ENCODE data around the gene RPS27L.

The RPS27L gene

DNA sequence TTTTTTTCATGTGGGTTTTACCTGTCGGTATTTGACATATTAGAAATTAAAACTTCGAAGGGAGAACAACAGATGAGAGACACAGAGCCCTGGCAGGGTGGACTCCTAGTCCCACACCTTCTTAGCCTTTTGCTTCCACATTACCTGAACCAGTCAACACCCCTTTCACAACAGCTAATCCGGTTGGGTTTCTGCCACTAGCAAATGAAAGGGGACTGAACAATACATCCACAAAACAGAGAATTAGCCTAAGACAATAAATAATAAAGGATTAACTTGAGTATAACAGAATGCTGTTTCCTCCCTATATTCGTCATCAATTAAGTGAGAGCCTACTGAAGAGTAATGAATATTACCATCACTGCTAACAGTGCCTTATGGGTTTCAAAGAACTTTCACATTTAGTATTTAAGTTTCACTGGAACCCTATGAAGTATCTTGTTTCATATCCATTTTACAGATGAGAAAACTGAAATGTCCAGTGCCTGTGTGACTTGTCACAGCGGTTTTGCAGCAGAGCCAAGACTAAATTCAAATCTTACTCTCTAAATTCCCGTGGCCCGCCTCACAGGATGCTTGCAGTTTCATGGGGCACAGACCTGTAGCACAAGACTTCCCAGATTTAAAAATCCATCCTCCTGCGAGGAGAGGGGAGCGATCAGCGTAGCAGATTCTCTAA, 31.1 kb upstream of the RPS27L start:
- DNase-seq (ENCODE audit: low read depth in 2 of 2), result no peak

DNA sequence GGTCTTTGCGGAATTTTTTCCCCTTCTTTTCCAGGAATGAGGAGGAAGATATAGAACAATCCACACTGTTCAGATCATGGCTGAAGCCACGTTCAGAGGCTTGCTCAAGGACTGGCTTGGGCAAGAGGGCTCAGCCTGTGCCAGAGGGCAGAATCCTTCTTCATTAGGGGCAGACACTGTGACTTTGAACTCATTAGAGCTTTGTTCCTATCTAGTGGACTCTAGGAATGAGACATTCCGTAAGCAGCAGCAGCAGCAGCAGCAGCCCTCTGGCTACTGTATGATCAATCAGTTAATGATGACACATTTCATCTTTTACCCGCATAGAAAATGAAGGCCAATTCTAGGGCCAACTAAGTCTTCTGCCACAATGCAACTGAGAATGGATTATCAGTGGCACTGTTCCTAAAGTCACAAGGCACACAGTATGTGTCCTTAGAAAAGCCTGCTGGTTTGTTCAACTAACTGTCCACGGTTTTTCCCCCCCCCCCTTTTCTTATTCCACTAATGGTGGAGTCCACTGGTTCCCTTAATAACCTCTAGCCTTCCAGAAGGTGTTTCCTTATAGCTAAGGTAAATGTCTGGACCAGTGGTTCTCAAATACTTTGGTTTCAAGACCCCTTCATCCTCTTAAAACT, 30.4 kb upstream of the RPS27L start:
- DNase-seq (ENCODE audit: low read depth in 2 of 2), result no peak

DNA sequence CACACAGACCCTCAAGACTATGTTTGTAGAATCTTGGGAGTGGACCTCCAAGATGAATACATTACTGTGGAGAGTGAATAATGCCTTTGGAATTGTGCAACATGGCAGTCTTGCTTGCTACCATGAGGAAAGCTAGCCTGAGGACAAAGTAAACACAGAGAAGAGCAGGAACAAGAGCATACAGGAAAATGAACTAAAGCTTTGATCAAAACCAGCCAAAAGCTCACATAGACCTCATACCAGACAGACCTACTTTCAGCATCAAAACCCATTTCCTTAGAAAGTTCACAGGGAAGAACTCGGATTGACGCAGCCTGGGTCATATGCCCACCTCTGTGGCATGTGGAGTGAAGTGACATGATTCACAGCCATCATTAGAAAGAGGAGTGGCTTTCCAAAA, 28.8 kb upstream of the RPS27L start:
- no peak for DNase-seq (ENCODE audit: low read depth in 2 of 2)

DNA sequence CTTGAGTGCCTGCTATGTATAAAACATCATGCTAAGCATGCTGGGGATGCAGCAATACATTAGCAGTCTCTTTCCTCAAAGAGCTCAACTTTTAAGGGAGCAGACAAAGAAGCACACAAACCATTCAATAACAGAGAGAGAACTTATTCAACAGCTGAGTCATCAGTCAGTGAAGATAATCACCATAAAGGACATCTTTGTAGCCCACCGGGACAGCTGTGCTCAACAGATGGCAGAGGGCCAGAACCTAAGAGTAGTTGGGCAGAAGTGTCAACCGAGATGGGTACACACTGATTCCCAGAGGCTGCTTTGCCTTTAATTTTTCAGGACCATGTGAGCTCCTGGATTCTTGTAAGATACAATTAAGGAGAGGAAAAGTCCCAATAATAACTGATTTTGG, 27.9 kb upstream of the RPS27L start:
- no peak for DNase-seq (ENCODE audit: low read depth in 2 of 2)

DNA sequence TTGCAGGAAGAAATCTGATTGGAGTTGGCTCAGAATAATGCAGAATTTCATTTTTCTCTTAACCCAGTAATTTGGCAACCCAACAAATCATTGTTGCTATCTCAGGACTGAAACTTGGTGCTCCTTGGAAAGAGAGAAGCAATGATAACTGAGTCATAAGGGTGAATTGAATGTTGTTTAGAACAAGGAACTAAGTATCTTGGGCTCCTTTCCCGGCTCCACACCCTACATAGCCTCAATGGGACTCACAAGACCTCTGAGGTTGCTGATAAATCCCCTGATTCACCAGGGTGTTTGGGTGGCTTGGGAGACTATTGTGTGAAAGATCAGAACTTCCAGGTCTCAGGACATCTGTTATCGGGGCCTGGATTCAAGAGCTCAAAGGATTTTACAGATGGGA, 24.4 kb upstream of the RPS27L start:
- DNase-seq (ENCODE audit: low read depth in 2 of 2), result no peak

DNA sequence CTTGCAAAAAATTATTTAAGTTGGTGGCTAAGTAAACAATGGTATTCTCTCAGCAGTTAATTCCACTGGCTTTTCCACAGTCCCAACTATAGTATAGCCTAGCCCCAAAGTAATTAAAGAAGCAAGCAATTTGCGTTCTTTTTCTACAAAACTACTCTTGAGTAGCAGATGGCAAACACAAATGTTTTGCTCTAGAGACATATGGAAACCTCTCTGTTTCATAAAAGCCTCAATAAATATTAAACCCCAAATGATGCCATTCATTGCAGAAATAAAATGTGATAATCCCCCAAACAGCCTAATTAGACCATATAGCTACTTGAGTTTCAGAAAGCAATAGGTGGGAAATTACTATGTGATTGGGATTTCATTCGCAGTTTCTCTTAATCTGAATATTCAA, 23.5 kb upstream of the RPS27L start:
- DNase-seq (ENCODE audit: low read depth in 2 of 2), result no peak

DNA sequence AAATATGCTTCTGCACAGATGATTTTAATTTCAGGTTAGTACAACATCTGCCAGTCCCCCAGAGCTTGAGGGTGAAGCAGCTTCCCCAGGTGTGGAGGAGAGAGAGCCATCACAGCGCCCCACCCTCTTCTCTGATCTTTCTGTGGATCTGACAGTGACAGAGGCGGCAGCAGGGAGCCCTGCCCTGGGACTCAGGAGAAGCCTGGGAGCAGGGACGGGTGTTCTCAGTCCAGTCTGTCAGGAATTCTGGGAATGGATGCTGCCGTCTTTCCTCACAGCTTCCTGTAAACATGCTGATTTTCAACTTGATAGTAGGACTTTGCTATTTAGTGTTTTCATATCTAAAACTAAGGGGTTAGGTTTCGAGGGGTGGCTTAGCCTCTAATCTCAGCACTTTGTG, 20.8 kb upstream of the RPS27L start:
- DNase-seq (ENCODE audit: low read depth in 2 of 2), result no peak

DNA sequence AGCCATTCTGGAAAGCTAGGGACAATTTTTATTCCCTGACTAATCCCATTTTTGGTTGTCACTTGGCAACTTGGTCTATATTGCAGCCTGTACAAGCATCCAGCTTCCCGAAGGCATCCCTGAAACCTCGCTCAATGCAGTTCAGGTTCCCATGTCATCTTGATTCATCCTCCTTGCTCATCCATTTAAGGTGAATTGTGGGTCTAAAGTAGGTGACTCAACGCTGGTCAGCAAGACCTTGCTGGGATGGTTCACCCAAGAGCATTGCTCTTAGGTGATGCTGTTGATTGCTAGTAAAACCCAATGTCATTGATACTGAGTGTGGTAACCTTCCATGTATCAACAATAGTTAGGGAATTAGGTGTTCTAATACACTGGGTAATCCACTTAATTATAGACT, 19.0 kb upstream of the RPS27L start:
- no peak for DNase-seq (ENCODE audit: low read depth in 2 of 2)

DNA sequence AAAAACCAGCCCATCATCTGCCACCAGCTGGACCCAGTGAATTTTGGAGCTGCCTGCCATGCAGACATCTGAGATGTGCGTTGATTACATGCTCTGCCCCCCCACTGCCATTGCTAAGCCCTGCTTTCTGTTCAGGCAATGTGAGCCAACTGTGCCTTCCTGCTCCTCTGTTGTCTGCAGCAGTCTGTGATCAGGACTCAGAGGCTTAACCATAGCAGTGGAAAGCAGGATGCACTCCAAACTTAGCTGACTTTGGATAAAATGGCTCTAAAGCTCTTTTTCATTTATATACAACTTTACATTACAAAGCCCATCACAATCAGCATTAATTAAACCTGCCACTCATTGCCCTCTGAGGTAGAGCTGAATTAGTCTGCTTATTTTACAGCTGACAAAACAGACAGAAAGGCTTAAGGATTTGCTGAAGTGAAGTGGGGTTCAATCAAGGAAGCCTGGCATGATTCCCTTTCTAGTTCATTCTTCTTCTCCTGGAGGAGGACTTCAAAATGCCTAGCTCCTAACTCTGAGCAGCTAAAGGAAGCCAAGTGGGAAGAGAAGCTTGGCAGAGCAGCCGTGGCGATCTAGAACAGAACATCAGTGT, 15.7 kb upstream of the RPS27L start:
- DNase-seq (ENCODE audit: low read depth in 2 of 2), result no peak

DNA sequence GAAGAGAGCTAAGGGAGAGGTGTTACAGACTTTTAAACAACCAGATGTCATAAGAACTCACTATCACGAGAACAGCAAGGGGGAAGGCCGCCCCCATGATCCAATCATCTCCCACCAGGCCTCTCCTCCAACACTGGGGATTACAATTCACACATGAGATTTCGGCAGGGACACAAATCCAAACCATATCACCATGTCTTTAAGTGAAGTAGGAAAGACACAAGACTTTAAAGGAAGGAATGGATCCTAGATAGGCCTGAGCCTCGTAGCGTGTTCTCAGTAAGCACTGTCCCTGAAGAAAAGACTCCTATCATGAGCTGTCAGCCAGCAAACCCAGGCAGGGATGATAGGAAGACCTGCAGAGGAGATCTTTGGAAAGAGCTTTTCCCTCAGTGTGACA, 15.1 kb upstream of the RPS27L start:
- DNase-seq (ENCODE audit: low read depth in 2 of 2), result no peak

DNA sequence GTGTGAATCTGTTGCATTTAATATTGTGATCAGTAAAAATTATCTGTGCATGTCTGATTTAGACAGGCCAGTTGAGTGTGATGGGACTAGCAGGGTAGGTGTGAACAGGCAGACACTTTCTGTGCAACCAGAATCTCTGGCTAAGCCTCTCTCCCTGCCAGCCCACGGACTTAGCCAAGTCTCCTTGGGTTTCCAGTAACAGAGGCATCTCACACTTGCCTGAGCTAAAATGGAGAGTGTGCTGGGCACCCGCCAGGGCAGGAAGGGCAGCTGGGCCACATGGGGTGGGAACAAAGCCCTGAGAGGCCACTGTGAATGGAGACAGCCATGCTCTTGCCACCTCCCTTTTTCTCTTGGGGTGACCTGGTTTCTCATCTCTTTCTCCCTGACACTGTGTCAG, 12.5 kb upstream of the RPS27L start:
- no peak for DNase-seq (ENCODE audit: low read depth in 2 of 2)

DNA sequence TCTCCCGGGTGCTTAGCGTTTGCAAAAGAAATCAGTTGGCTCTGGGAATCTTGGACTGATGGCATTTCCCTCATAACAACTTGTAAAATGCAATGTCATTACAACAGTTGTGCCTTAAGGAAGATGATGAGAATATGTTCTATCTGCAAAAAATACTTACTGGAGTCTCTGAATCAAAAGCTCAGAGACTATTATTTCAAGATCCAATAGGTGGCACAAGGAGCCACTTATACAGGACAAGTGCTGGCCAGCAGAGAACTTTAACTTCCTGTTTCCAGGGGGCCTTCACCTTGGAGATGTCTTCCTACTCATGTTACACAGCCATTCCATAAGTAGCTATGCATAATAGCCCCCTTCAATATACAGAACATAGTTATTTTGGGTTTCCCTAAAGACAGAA, 8.9 kb upstream of the RPS27L start:
- DNase-seq (ENCODE audit: low read depth in 2 of 2), result no peak

DNA sequence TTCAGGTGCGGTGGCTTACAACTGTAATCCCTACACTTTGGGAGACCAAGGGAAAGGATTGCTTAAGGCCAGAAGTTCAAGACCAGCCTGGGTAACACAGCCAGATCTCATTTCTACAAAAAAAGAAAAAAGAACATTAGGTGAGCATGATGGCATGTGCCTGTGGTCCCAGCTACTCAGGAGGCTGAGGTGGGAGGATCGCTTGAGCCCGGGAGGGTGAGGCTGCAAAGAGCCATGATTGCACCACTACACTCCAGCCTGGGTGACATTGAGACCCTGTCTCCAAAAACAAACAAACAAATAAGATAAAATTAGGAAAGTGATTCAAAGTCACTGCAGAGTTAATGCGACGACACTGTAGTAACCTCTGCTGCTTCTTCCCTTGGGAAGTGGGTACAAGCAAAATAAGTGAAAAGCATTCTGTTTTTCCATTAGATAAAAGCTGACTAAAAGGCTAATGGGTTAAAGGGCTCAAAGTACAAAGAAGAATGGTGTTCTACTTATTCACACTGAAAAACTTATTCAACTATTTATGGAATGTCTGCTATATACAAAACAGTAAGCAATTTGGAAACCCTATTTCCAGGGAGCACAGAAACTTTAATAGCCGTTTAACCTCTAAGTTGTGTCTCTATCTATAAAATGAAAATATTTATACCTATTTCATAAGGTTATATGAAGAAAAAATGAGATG, 8.0 kb upstream of the RPS27L start:
- no peak for DNase-seq (ENCODE audit: low read depth in 2 of 2)

DNA sequence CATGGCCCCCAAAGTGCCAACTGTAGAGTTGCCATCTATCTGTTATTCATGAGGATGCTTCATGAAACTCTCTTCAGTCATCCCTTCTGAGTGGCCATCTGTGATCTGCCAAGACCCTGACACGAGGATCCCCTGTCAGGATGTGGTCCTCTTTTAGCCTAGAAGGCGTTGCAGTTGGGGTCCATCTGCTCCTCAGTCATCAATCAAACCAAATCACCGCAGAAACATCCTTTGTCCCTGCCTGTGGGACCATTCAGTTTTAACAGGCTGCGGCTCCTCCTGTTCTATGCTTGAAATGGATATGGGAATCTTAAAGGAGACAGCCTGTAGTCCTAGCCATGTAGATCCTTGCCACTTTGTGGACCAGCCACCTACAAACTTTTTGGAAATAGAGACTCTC, 5.9 kb upstream of the RPS27L start:
- no peak for DNase-seq (ENCODE audit: low read depth in 2 of 2)

DNA sequence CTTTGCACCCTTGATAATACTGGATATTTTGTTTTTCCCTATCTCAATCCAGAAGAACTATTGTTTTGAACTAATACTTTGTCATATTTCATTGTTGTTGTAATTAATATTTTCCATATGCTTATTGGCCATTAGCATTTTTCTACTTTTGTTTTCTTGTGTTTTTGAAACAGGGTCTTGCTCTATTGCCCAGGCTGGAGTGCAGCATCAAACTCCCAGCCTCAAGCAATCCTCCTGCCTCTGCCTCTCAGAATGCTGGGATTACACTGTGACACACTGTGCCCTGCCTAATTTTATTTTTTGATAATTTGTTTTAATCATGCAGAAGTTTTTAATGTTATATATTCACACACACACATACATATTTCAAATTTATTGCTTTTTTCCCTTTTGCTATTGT, 3.4 kb upstream of the RPS27L start:
- DNase-seq (ENCODE audit: low read depth in 2 of 2), result no peak

DNA sequence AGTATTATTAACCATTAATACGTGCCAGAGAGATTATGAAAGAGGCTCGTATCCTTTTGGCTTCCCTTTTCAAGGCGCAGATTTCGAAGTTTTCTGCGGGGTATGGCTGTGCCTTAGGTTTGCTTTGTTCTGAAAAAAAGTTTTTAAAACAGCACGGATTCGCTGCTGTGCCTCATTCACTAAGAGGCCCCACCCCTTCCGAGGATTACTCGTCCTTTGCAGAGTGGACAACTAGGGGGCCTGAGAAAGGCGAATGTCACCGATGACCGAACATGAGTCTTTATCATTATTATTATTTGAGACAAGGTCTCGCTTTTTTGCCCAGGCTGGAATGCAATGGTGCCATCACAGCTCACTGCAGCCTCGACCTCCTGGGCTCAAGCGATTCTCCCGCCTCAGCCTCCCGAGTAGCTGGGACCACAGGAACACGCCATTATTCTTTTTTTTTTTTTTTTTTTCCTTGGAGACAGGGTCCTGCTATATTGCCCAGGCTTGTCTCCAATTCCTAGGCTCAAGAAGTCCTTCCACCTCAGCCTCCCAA, 684 bp upstream of the RPS27L start:
- DNase-seq (ENCODE audit: low read depth in 2 of 2), result no peak

DNA sequence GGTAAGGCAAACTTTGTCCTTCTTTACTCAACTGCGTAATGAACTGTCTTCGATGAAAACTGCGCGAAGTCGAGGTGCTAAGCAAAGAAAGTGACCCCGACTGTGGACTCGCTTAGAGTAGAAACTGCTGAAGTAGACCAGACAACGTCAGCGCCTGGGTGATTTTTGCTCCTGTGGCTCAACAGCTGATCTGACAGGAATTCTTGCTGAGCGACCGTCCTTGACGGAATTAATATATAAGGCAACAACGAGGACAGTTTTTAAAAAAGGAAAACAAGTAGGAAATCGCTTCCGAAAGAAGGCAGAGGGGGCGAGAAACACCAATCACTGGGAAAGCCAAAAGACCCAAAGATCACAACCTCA, 541 bp downstream of the RPS27L start:
- no peak for DNase-seq (ENCODE audit: low read depth in 2 of 2)

DNA sequence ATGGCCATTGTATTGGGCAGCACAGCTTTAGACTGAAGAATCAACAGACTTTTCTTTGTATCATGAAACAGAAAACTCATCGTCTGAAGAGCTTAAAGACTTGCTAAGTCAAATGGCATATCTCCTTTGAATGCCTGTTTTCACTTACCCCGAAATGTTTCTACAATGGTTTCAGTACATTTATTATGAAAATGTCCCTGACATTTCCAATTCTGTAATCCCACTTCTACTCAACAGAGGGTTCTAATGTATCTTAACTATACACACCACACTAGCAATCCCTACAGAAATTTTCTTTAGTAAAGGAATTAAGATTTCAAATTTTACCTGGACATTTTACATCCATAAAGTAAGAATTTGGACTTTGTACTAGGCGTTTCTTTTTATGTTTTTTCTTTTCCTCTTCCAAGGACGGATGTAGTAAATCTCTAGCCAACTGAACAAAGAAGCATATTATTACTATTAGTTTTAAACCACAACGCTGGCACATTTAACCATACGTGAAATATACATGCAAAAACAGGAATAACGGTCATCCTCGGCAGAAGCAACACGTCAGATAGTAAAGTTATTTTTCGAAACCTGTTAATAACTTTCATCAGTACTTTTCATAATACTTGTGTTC, 1.1 kb downstream of the RPS27L start:
- DNase-seq (ENCODE audit: low read depth in 2 of 2), result no peak

DNA sequence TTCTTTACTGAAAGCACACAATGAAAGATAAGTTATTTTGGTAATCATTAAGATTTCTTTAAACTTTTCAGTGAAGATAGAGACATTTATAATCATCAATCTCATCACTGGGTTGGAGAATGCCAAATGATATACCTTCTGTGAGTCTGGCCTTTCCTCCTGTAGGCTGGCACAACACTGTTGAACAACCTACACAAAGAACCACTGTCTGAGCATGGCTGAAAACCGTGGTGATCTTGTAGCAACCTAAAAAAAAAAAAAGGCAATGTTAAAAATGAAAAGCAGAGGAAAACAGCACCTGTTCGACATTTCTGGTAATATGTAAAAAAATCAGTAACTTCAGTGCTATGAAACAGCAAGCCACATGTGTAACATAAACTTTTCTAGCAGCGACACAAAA, 1.8 kb downstream of the RPS27L start:
- DNase-seq (ENCODE audit: low read depth in 2 of 2), result no peak

DNA sequence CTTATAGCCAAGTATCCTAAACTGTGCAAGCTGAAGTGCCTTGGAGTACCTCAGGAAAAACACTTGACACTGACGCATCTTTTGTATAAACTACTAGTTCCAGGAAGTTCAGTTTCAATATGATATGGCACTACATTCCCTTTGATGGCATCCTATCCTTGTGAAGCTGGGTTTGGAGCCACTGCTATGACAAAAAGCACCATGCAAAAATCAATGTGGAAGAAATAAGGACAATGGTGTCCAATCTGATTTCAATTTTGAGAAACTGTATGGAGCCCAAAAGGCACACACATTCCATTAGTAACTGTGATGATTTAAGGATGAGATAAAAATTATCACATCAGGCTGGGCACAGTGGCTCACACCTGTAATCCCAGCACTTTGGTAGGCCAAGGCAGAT, 5.6 kb downstream of the RPS27L start:
- DNase-seq (ENCODE audit: low read depth in 2 of 2), result no peak

DNA sequence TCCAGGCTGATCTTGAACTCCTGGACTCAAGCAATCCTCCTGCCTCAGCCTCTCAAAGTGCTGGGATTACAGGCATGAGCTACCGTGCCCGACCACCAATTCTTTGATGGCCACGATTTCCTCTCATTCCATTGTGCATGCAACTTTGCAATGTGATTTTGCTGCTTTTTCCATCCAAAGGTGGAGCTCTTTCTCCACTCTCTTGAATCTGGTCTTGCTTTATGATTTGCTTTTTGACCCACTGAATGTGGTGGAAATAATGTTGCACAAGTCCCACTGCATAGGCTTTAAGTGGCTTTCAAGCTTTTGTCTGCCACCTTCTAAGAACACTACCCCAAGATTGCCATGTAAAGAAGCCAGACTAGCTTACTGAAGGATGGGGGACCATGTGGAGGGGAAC, 10.6 kb downstream of the RPS27L start:
- DNase-seq (ENCODE audit: low read depth in 2 of 2), result no peak

DNA sequence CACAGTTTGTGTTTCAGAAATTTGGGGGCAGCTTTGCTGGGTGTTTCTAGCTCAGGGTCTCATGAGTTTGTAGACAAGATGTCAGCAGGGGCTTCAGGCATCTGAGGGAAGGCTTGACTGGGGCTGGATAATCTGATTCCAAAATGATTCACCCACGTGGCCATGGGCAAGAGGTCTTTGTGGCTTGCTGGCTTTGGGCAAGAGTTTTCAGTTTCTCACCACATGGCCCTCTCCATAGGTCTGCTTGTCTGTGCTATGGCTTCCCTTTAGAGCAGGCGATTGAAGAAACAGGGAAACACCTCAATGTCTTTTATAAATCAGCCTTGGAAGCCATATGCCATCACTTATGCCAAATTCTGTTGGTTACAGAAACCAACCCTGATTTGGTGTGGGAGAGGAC, 11.9 kb downstream of the RPS27L start:
- DNase-seq (ENCODE audit: low read depth in 2 of 2), result no peak
